ENCODE data around the gene STRIP1.

DNA sequence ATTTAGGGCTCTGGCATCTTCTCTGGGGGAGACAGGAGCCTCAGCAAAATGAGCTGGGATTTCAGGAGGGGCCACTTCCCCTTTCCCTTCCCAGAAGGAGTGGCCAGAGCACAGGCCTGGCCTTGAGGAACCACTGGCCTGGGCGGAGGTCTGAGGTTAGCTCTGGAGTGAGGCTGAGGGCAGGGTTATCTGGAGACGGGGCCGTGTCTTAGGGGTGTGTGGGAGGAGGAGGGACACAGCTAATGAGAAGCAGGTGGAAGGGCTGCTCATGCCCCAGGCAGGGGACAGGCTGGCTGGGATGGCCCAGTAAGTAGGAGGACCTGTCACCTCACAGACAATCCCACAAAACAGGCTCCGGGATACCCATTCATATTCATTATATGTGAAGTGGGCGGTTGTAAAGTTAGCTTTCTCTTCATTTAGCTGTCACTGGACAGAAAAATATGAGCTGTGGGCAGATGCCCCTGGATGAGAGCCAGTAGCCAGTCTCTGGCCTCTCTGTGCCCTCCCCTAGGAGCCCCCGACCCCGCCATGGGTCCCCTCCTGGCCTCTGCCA is 23.6 kb downstream of the STRIP1 start:
- TF ChIP-seq, protein P1, sequence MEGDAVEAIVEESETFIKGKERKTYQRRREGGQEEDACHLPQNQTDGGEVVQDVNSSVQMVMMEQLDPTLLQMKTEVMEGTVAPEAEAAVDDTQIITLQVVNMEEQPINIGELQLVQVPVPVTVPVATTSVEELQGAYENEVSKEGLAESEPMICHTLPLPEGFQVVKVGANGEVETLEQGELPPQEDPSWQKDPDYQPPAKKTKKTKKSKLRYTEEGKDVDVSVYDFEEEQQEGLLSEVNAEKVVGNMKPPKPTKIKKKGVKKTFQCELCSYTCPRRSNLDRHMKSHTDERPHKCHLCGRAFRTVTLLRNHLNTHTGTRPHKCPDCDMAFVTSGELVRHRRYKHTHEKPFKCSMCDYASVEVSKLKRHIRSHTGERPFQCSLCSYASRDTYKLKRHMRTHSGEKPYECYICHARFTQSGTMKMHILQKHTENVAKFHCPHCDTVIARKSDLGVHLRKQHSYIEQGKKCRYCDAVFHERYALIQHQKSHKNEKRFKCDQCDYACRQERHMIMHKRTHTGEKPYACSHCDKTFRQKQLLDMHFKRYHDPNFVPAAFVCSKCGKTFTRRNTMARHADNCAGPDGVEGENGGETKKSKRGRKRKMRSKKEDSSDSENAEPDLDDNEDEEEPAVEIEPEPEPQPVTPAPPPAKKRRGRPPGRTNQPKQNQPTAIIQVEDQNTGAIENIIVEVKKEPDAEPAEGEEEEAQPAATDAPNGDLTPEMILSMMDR (IDR thresholded peaks at IDR 0.05): no peak
- no peak for TF ChIP-seq POLR2A (IDR thresholded peaks at IDR 0.05; ENCODE audit: low read depth)
- no peak for TF ChIP-seq EP300 (IDR thresholded peaks at IDR 0.05)
- TF ChIP-seq POLR2AphosphoS5 (IDR thresholded peaks at IDR 0.05): no peak
